Activated CD4-positive, CD25-positive, alpha-beta regulatory T cell treated with anti-CD3 and anti-CD28 coated beads, Interleukin-2, amount 50 U/mL, for 16 hours (primary cell): ENCODE data around the gene PPP4R2.

ENCODE experiments used
- DNase-seq: peaks from one replicate; pipeline ENCODE4 v3.0.0-alpha.2; 2020; ENCODE audit warnings: low read depth, low spot score

Gene PPP4R2

DNA sequence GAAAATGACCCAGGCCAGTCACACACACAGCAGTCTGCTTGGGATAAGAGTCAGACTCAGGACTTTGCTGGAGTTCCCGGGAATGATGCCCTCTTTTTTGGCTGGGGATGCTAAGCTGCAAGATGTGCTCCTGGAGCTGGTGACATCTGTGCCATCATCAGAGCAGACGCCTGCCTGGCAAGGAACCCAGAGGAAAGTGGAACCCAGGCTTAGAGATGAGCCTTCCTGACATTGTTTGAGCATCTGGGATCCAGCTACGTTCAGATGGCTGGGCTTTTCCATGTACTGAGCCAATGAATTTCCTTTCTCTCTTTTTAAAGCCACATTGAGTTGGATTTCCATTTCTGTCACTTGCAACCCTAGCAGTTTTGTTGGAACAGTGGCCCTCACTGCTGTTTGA is 118.1 kb downstream of the PPP4R2 start:
- DNase-seq = no peak

DNA sequence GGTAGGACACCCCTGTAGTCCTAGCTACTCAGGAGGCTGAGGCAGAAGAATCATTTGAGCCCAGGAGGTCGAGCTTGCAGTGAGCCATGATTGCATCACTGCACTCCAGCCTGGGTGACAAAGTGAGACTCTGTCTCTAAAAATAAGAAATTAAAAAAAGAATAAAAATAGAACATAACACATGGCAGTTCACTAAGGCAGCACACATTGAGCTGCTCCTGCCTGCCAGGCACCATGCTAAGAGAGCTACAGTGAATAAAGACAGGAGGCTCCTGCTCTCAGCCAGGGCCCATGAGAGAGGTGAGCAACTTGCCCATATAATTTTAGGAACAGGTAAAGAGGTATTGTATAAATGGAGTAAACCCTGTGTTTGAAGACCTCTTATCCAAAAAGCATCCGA is 119.2 kb downstream of the PPP4R2 start:
- no peak for DNase-seq
